ENCODE measurements around the gene STOM. TPM values are rescaled to one million over a fixed set of nuclear protein-coding genes. Genes with fewer than 3 reads are reported as not detected.

STOM gene
- total and polyA plus RNA-seq, 4 donors: 311 to 470 (median 409) TPM

GRCh38 chr9:121349009-121349408, 21.0 kb downstream of the STOM start:
- DNase-seq (no peak), ATAC-seq (ENCODE audit: insufficient read depth, low FRiP score) (no peak)
- Histone ChIP-seq H3K27ac (ENCODE audit: low read depth in 1 of 2, low read length in 1 of 2) (no peak overlapping the region), H3K4me1 (ENCODE audit: control insufficient read depth in 5 of 5, insufficient read depth in 5 of 5, low read length in 5 of 5) (peaks cover 4 to 74% (median 36%) of the 10 kb centered on the region in 5 donors), H3K4me3 (no peak overlapping the region), H3K36me3 (ENCODE audit: control insufficient read depth in 4 of 4, insufficient read depth in 4 of 4, low read length in 4 of 4) (peaks cover 25 to 58% (median 32%) of the 10 kb centered on the region in 4 donors), H3K9me3 (ENCODE audit: control insufficient read depth in 4 of 4, insufficient read depth in 3 of 4, low read length in 3 of 4) (no peaks in the 10 kb centered on the region), H3K9ac (ENCODE audit: insufficient read depth in 1 of 2, low read length in 2 of 2) (no peak overlapping the region), H3K27me3 (ENCODE audit: control insufficient read depth in 3 of 3, insufficient read depth in 3 of 3, low read length in 2 of 3) (no peaks in the 10 kb centered on the region)
- no peak for TF ChIP-seq CTCF (IDR thresholded peaks at IDR 0.05; ENCODE audit: control extremely low read depth, extremely low read depth)
- 79 to 81% methylated on average over 8 of the region's 8 CpGs for WGBS, 2 donors

- Histone ChIP-seq H3K4me1 (ENCODE audit: control insufficient read depth in 5 of 5, insufficient read depth in 5 of 5, low read length in 5 of 5) (peaks cover 4 to 74% (median 31%) of the 10 kb centered on the region in 5 donors), H3K9ac (ENCODE audit: insufficient read depth in 1 of 2, low read length in 2 of 2) (peak overlapping the region in 1 of 2 donors; percentile 52), H3K9me3 (ENCODE audit: control insufficient read depth in 4 of 4, insufficient read depth in 3 of 4, low read length in 3 of 4) (no peaks in the 10 kb centered on the region), H3K27me3 (ENCODE audit: control insufficient read depth in 3 of 3, insufficient read depth in 3 of 3, low read length in 2 of 3) (no peaks in the 10 kb centered on the region), H3K36me3 (ENCODE audit: control insufficient read depth in 4 of 4, insufficient read depth in 4 of 4, low read length in 4 of 4) (peaks cover 19 to 57% (median 30%) of the 10 kb centered on the region in 4 donors), H3K4me3 (no peak overlapping the region), H3K27ac (ENCODE audit: low read depth in 1 of 2, low read length in 1 of 2) (peak overlapping the region in 1 of 2 donors; percentile 1)
- TF ChIP-seq CTCF (IDR thresholded peaks at IDR 0.05; ENCODE audit: control extremely low read depth, extremely low read depth): no peak
- whole genome bisulfite sequencing, 2 donors: 78 to 81% methylated on average over 3 of the region's 3 CpGs
- ATAC-seq (ENCODE audit: insufficient read depth, low FRiP score) (no peak), DNase-seq (peak; percentile 68 to 89 (median 84))
Observed at GRCh38 chr9:121348221-121348620, 21.8 kb downstream of the STOM start.

GRCh38 chr9:121345070-121345469, 25.0 kb downstream of the STOM start:
- peak overlapping the region in 1 of 2 donors; percentile 45 for H3K27ac ChIP-seq (ENCODE audit: low read depth in 1 of 2, low read length in 1 of 2)
- no peaks in the 10 kb centered on the region for H3K27me3 ChIP-seq (ENCODE audit: control insufficient read depth in 3 of 3, insufficient read depth in 3 of 3, low read length in 2 of 3)
- DNase-seq (no peak), ATAC-seq (ENCODE audit: insufficient read depth, low FRiP score) (no peak)
- peaks cover 12 to 59% (median 31%) of the 10 kb centered on the region in 4 donors for H3K36me3 ChIP-seq (ENCODE audit: control insufficient read depth in 4 of 4, insufficient read depth in 4 of 4, low read length in 4 of 4)
- no peak overlapping the region for H3K4me3 ChIP-seq
- TF ChIP-seq CTCF (IDR thresholded peaks at IDR 0.05; ENCODE audit: control extremely low read depth, extremely low read depth): no peak
- H3K9ac ChIP-seq (ENCODE audit: insufficient read depth in 1 of 2, low read length in 2 of 2): no peak overlapping the region
- no peaks in the 10 kb centered on the region for H3K9me3 ChIP-seq (ENCODE audit: control insufficient read depth in 4 of 4, insufficient read depth in 3 of 4, low read length in 3 of 4)
- H3K4me1 ChIP-seq (ENCODE audit: control insufficient read depth in 5 of 5, insufficient read depth in 5 of 5, low read length in 5 of 5): peaks cover 0 to 49% (median 13%) of the 10 kb centered on the region in 5 donors
- WGBS, 2 donors: 87 to 88% methylated on average over 3 of the region's 3 CpGs

DNA sequence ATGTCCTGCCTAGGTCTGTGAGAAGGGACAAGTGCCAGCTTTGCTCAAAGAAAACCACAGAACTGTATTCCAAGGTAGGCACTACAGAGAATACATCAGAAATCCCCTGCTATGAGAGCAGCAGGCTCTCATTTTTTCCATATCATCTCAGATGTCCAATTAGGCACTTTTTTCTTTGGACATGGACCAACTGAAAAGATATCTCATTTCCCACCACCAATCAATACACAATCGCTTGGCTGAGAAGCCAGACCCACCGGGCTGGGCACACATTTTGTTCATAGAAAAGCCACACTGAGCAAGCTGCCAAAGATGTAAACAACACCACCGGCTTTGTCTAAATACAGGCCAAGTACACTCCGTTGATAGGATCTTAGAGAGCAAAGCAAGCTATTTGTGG, 25.9 kb downstream of the STOM start:
- Histone ChIP-seq H3K4me3 (no peak overlapping the region), H3K4me1 (ENCODE audit: control insufficient read depth in 5 of 5, insufficient read depth in 5 of 5, low read length in 5 of 5) (peaks cover 0 to 40% (median 10%) of the 10 kb centered on the region in 5 donors), H3K36me3 (ENCODE audit: control insufficient read depth in 4 of 4, insufficient read depth in 4 of 4, low read length in 4 of 4) (peaks cover 12 to 60% (median 32%) of the 10 kb centered on the region in 4 donors), H3K9me3 (ENCODE audit: control insufficient read depth in 4 of 4, insufficient read depth in 3 of 4, low read length in 3 of 4) (no peaks in the 10 kb centered on the region), H3K27ac (ENCODE audit: low read depth in 1 of 2, low read length in 1 of 2) (peak overlapping the region in 1 of 2 donors; percentile 63), H3K9ac (ENCODE audit: insufficient read depth in 1 of 2, low read length in 2 of 2) (no peak overlapping the region), H3K27me3 (ENCODE audit: control insufficient read depth in 3 of 3, insufficient read depth in 3 of 3, low read length in 2 of 3) (no peaks in the 10 kb centered on the region)
- ATAC-seq (ENCODE audit: insufficient read depth, low FRiP score) (no peak), DNase-seq (peak in 2 of 3 donors; percentile 62 to 68)
- TF ChIP-seq CTCF (IDR thresholded peaks at IDR 0.05; ENCODE audit: control extremely low read depth, extremely low read depth): no peak
- WGBS, 2 donors: 41 to 67% methylated on average over 4 of the region's 4 CpGs
